Measurements from ENCODE around the gene SCMH1. TPM values are rescaled to one million over a fixed set of nuclear protein-coding genes. Genes with fewer than 3 reads are reported as not detected.

SCMH1 gene
- total RNA-seq, 1 experiment from 2014 or later, result 28.0 TPM

GRCh38 chr1:41122148-41122547 lies 120.0 kb downstream of the SCMH1 start:
- Histone ChIP-seq H3K79me2 (ENCODE audit: insufficient read depth, low read length) (no peaks in the 10 kb centered on the region), H4K20me1 (ENCODE audit: insufficient read depth) (no peaks in the 10 kb centered on the region), H3K4me1 (ENCODE audit: control insufficient read depth in 1 of 2, insufficient read depth in 2 of 2, low read length in 2 of 2) (peaks cover 0 to 7% of the 10 kb centered on the region in 2 experiments; a peak in 2 of 4 replicates), H3K27me3 (ENCODE audit: insufficient read depth, low read length) (no peaks in the 10 kb centered on the region), H3K9ac (ENCODE audit: low read length) (no peak overlapping the region), H2AFZ (ENCODE audit: low read depth, low read length, poor library complexity, severe bottlenecking) (no peak overlapping the region), H3K27ac (ENCODE audit: low read depth, low read length) (no peak overlapping the region), H3K4me3 (replicated peaks in 1 of 2; ENCODE audit: low read depth in 1 of 2, low read length in 2 of 2) (no peak overlapping the region), H3K4me2 (ENCODE audit: low read length) (no peak overlapping the region), H3K9me3 (ENCODE audit: control insufficient read depth in 1 of 2, insufficient read depth in 1 of 2, low read depth in 1 of 2, low read length in 2 of 2) (no peaks in the 10 kb centered on the region), H3K9me2 (ENCODE audit: insufficient read depth) (no peaks in the 10 kb centered on the region), H3K36me3 (ENCODE audit: control insufficient read depth in 1 of 2, insufficient read depth in 2 of 2, low read length in 2 of 2) (no peaks in the 10 kb centered on the region)
- ChIA-PET RAD21 (ENCODE audit: low non-redundant PET in 1 of 2, low total read pairs in 2 of 2, uncharacterized antibody in 2 of 2, unreplicated experiment in 2 of 2) (no interaction called here), CTCF (no interaction called here), POLR2A (no interaction called here)
- no peak for DNase-seq (ENCODE audit: low read depth, low spot score)
- no TSS peak for BruUV-seq (replicated peaks)
- intact Hi-C loops (cut with micrococcal nuclease), result no loop called here
- ATAC-seq, result no peak
- no peak for TF ChIP-seq REST (IDR thresholded peaks at IDR 0.05; ENCODE audit: low read depth)
- TF ChIP-seq POLR2AphosphoS5 (IDR thresholded peaks at IDR 0.05; ENCODE audit: low read depth, low read length), result no peak
- TF ChIP-seq RAD21 (IDR thresholded peaks at IDR 0.05; ENCODE audit: low read depth), result no peak
- TF ChIP-seq JUND (IDR thresholded peaks at IDR 0.05), result no peak
- TF ChIP-seq SRF (IDR thresholded peaks at IDR 0.05; ENCODE audit: low read depth), result no peak

- Histone ChIP-seq H3K79me2 (ENCODE audit: insufficient read depth, low read length) (no peaks in the 10 kb centered on the region), H3K9me2 (ENCODE audit: insufficient read depth) (no peaks in the 10 kb centered on the region), H3K9me3 (ENCODE audit: control insufficient read depth in 1 of 2, insufficient read depth in 1 of 2, low read depth in 1 of 2, low read length in 2 of 2) (no peaks in the 10 kb centered on the region), H4K20me1 (ENCODE audit: insufficient read depth) (no peaks in the 10 kb centered on the region), H3K4me1 (ENCODE audit: control insufficient read depth in 1 of 2, insufficient read depth in 2 of 2, low read length in 2 of 2) (peaks cover 0 to 5% of the 10 kb centered on the region in 2 experiments; a peak in 2 of 4 replicates), H3K4me3 (replicated peaks in 1 of 2; ENCODE audit: low read depth in 1 of 2, low read length in 2 of 2) (no peak overlapping the region), H3K9ac (ENCODE audit: low read length) (no peak overlapping the region), H3K36me3 (ENCODE audit: control insufficient read depth in 1 of 2, insufficient read depth in 2 of 2, low read length in 2 of 2) (0 out of 4 replicates have a peak, but pooled peaks cover 0 to 6% of the 10 kb centered on the region in 2 experiments), H3K27ac (ENCODE audit: low read depth, low read length) (no peak overlapping the region), H3K27me3 (ENCODE audit: insufficient read depth, low read length) (no peaks in the 10 kb centered on the region), H3K4me2 (ENCODE audit: low read length) (no peak overlapping the region), H2AFZ (ENCODE audit: low read depth, low read length, poor library complexity, severe bottlenecking) (no peak overlapping the region)
- BruUV-seq (replicated peaks), result no TSS peak
- TF ChIP-seq JUND (IDR thresholded peaks at IDR 0.05) (no peak), EGR1 (IDR thresholded peaks at IDR 0.05; ENCODE audit: low read depth) (no peak), RAD21 (IDR thresholded peaks at IDR 0.05; ENCODE audit: low read depth) (no peak), MAX (IDR thresholded peaks at IDR 0.05) (no peak), SRF (IDR thresholded peaks at IDR 0.05; ENCODE audit: low read depth) (no peak), POLR2AphosphoS5 (IDR thresholded peaks at IDR 0.05; ENCODE audit: low read depth, low read length) (no peak), EZH2 (IDR thresholded peaks at IDR 0.05) (no peak), CEBPB (IDR thresholded peaks at IDR 0.05; ENCODE audit: low read depth) (no peak)
- TF ChIP-seq, protein P1, sequence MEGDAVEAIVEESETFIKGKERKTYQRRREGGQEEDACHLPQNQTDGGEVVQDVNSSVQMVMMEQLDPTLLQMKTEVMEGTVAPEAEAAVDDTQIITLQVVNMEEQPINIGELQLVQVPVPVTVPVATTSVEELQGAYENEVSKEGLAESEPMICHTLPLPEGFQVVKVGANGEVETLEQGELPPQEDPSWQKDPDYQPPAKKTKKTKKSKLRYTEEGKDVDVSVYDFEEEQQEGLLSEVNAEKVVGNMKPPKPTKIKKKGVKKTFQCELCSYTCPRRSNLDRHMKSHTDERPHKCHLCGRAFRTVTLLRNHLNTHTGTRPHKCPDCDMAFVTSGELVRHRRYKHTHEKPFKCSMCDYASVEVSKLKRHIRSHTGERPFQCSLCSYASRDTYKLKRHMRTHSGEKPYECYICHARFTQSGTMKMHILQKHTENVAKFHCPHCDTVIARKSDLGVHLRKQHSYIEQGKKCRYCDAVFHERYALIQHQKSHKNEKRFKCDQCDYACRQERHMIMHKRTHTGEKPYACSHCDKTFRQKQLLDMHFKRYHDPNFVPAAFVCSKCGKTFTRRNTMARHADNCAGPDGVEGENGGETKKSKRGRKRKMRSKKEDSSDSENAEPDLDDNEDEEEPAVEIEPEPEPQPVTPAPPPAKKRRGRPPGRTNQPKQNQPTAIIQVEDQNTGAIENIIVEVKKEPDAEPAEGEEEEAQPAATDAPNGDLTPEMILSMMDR (IDR thresholded peaks at IDR 0.05 in 2 of 3, conservative IDR thresholded peaks at IDR 0.05 in 1 of 3; ENCODE audit: borderline replicate concordance in 1 of 3, insufficient read depth in 1 of 3, low read depth in 2 of 3, low read length in 2 of 3), result no peak
- ATAC-seq, result no peak
- no peak for DNase-seq (ENCODE audit: low read depth, low spot score)
- ChIA-PET POLR2A (no interaction called here), RAD21 (ENCODE audit: low non-redundant PET in 1 of 2, low total read pairs in 2 of 2, uncharacterized antibody in 2 of 2, unreplicated experiment in 2 of 2) (no interaction called here), CTCF (no interaction called here)
- intact Hi-C loops (cut with micrococcal nuclease), result no loop called here
Observed at GRCh38 chr1:41118645-41119044, 123.5 kb downstream of the SCMH1 start.
